ENCODE data around the gene ST7. TPM values are rescaled to one million over a fixed set of nuclear protein-coding genes. Genes with fewer than 3 reads are reported as not detected.
"Not testable (repeated sequence)": the region's sequence is repeated elsewhere in the genome, so short reads cannot be mapped to it uniquely, and the experiment has no call there.

Gene ST7
- total and polyA plus RNA-seq, 2 donors (not counting 1 experiment from before 2014, with no cell fraction given): 20.0 to 28.6 TPM

DNA sequence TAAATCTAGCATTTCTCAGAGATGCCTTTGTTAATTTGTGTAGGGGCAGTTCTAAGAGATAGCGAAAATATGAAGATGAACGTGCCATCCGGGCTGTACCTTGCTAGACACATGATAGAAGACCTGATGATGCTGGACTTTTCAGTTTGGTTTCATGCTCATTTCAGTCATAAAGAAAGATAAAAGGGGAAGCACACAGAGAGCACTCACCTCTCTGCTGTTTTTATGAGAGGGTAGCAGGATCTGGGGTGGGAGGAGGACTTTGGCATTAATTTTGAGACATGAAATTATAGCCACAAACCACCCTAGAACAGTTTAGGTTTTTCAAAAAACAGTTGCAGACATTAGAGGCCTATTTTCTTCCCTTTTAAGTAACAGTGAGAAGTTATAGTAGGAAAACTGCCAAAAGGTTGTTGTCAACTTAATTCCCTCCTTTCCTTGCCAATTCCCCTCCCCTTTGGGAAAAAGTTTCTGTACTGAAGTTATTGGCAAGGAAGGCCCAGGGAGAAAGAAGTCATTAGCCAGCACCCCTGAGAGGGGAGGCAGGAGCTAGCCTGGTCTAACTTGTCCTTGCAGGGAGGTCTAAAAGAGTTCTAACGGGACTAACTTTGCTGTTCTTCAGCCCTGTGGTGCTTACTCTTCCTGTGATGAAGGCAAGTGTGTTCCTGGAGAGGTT is 2.6 kb downstream of the ST7 start:
- peak overlapping the region in 1 of 4 experiments; percentile 81 for H3K4me3 ChIP-seq (replicated peaks in 1 of 4; ENCODE audit: control extremely low read depth in 1 of 4, insufficient read depth in 1 of 4, low read depth in 3 of 4, low read length in 4 of 4)
- DNase-seq (ENCODE audit: low read depth in 2 of 2): peak; percentile 53 to 59

DNA sequence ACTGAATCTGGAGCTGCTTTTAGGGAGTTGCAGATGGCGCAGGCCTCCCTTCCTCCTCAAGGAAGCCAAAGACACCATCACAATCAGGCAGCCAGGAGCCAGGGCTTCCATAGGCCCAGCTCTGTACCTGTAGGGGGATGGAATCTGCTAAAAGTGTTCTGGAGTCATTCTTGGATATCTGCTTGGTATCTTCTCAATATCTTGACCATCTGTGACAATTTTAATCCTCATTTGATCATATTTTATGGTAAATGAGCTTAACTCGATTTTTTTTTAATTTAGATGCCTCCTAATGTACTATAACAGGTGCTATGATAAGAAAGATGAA is 3.1 kb downstream of the ST7 start:
- Histone ChIP-seq H3K4me3 (replicated peaks in 1 of 4; ENCODE audit: control extremely low read depth in 1 of 4, insufficient read depth in 1 of 4, low read depth in 3 of 4, low read length in 4 of 4) (peak overlapping the region in 1 of 4 experiments; percentile 1), H3K9ac (ENCODE audit: insufficient read depth, low read length) (no peak overlapping the region), H3K9me3 (ENCODE audit: control insufficient read depth, insufficient read depth, low read depth, low read length) (no peaks in the 10 kb centered on the region), H3K79me2 (ENCODE audit: control insufficient read depth, insufficient read depth, low read length) (peaks cover 26% of the 10 kb centered on the region), H3K4me2 (ENCODE audit: extremely low read depth, insufficient read depth, low read length) (no peak overlapping the region), H4K20me1 (ENCODE audit: control insufficient read depth, extremely low read depth, insufficient read depth, low read length) (no peaks in the 10 kb centered on the region), H2AFZ (ENCODE audit: low read length) (no peak overlapping the region), H3K27me3 (ENCODE audit: control insufficient read depth, insufficient read depth, low read length) (no peaks in the 10 kb centered on the region), H3K4me1 (ENCODE audit: control insufficient read depth, extremely low read depth, insufficient read depth, low read length) (no peaks in the 10 kb centered on the region), H3K36me3 (ENCODE audit: control insufficient read depth, insufficient read depth, low read length) (no peaks in the 10 kb centered on the region), H3K27ac (ENCODE audit: insufficient read depth, low read length) (no peak overlapping the region)
- no peak for TF ChIP-seq CTCF (conservative IDR thresholded peaks at IDR 0.05 in 1 of 2, IDR thresholded peaks at IDR 0.05 in 1 of 2; ENCODE audit: low read depth in 1 of 2, low read length in 2 of 2)
- TF ChIP-seq EZH2 (IDR thresholded peaks at IDR 0.05; ENCODE audit: low read length, missing control alignments): no peak
- no peak for DNase-seq (ENCODE audit: low read depth in 2 of 2)

More for the DNA sequence above, 2.6 kb downstream of the ST7 start:
- H3K27me3 ChIP-seq (ENCODE audit: control insufficient read depth, insufficient read depth, low read length): no peaks in the 10 kb centered on the region
- no peaks in the 10 kb centered on the region for H3K9me3 ChIP-seq (ENCODE audit: control insufficient read depth, insufficient read depth, low read depth, low read length)
- no peaks in the 10 kb centered on the region for H4K20me1 ChIP-seq (ENCODE audit: control insufficient read depth, extremely low read depth, insufficient read depth, low read length)
- H2AFZ ChIP-seq (ENCODE audit: low read length): no peak overlapping the region
- peak overlapping the region; percentile 61 for H3K4me2 ChIP-seq (ENCODE audit: extremely low read depth, insufficient read depth, low read length)
- H3K79me2 ChIP-seq (ENCODE audit: control insufficient read depth, insufficient read depth, low read length): peaks cover 26% of the 10 kb centered on the region
- no peak overlapping the region for H3K9ac ChIP-seq (ENCODE audit: insufficient read depth, low read length)
- no peaks in the 10 kb centered on the region for H3K36me3 ChIP-seq (ENCODE audit: control insufficient read depth, insufficient read depth, low read length)
- H3K4me1 ChIP-seq (ENCODE audit: control insufficient read depth, extremely low read depth, insufficient read depth, low read length): no peaks in the 10 kb centered on the region
- no peak overlapping the region for H3K27ac ChIP-seq (ENCODE audit: insufficient read depth, low read length)
- TF ChIP-seq CTCF (conservative IDR thresholded peaks at IDR 0.05 in 1 of 2, IDR thresholded peaks at IDR 0.05 in 1 of 2; ENCODE audit: low read depth in 1 of 2, low read length in 2 of 2) (no peak), EZH2 (IDR thresholded peaks at IDR 0.05; ENCODE audit: low read length, missing control alignments) (no peak)

- H3K4me3 ChIP-seq (replicated peaks in 1 of 4; ENCODE audit: control extremely low read depth in 1 of 4, insufficient read depth in 1 of 4, low read depth in 3 of 4, low read length in 4 of 4): no peak overlapping the region
- no peak overlapping the region for H2AFZ ChIP-seq (ENCODE audit: low read length)
- H3K4me2 ChIP-seq (ENCODE audit: extremely low read depth, insufficient read depth, low read length): no peak overlapping the region
- TF ChIP-seq EZH2 (IDR thresholded peaks at IDR 0.05; ENCODE audit: low read length, missing control alignments): no peak
- no peak overlapping the region for H3K9ac ChIP-seq (ENCODE audit: insufficient read depth, low read length)
- H3K79me2 ChIP-seq (ENCODE audit: control insufficient read depth, insufficient read depth, low read length): peaks cover 26% of the 10 kb centered on the region
- no peaks in the 10 kb centered on the region for H3K36me3 ChIP-seq (ENCODE audit: control insufficient read depth, insufficient read depth, low read length)
- no peak overlapping the region for H3K27ac ChIP-seq (ENCODE audit: insufficient read depth, low read length)
- H3K4me1 ChIP-seq (ENCODE audit: control insufficient read depth, extremely low read depth, insufficient read depth, low read length): no peaks in the 10 kb centered on the region
- H3K9me3 ChIP-seq (ENCODE audit: control insufficient read depth, insufficient read depth, low read depth, low read length): no peaks in the 10 kb centered on the region
- H3K27me3 ChIP-seq (ENCODE audit: control insufficient read depth, insufficient read depth, low read length): no peaks in the 10 kb centered on the region
- no peaks in the 10 kb centered on the region for H4K20me1 ChIP-seq (ENCODE audit: control insufficient read depth, extremely low read depth, insufficient read depth, low read length)
- no peak for DNase-seq (ENCODE audit: low read depth in 2 of 2)
Measured at GRCh38 chr7:116957874-116958273, 4.6 kb downstream of the ST7 start.

- not testable (repeated sequence) for H3K36me3 ChIP-seq (ENCODE audit: control insufficient read depth, insufficient read depth, low read length); H3K9ac ChIP-seq (ENCODE audit: insufficient read depth, low read length); H2AFZ ChIP-seq (ENCODE audit: low read length); H3K27me3 ChIP-seq (ENCODE audit: control insufficient read depth, insufficient read depth, low read length); H3K9me3 ChIP-seq (ENCODE audit: control insufficient read depth, insufficient read depth, low read depth, low read length); H3K4me1 ChIP-seq (ENCODE audit: control insufficient read depth, extremely low read depth, insufficient read depth, low read length); H3K27ac ChIP-seq (ENCODE audit: insufficient read depth, low read length); H4K20me1 ChIP-seq (ENCODE audit: control insufficient read depth, extremely low read depth, insufficient read depth, low read length); DNase-seq (ENCODE audit: low read depth in 2 of 2); H3K4me3 ChIP-seq (replicated peaks in 1 of 4; ENCODE audit: control extremely low read depth in 1 of 4, insufficient read depth in 1 of 4, low read depth in 3 of 4, low read length in 4 of 4); H3K4me2 ChIP-seq (ENCODE audit: extremely low read depth, insufficient read depth, low read length); H3K79me2 ChIP-seq (ENCODE audit: control insufficient read depth, insufficient read depth, low read length)
Measured at GRCh38 chr7:116961966-116962673, 8.8 kb downstream of the ST7 start.

Data from fibroblast of lung (primary cell).